Aorta (tissue), 5 donors: ENCODE measurements around the gene ASB3. TPM values are rescaled to one million over a fixed set of nuclear protein-coding genes. Genes with fewer than 3 reads are reported as not detected.
A peak's percentile ranks its signal among the peaks of the same experiment; 100 is the strongest.

Experiments used
- ATAC-seq: fragments of 200-7000 bp; cut with Tn5 transposase; one replicate; pipeline ENCODE4 v1.9.1; 2022; ENCODE audit warnings: moderate library complexity; ENCODE audit not compliant: low FRiP score
- DNase-seq, 2 donors: peaks; one replicate each; pipeline ENCODE4 v3.0.0-alpha.2; 2020
- H3K27ac ChIP-seq, 2 donors: one replicate each; pipeline ENCODE4 v1.5.1; 2013; ENCODE audit warnings: low read length in 2 of 2, mild to moderate bottlenecking in 2 of 2, moderate library complexity in 2 of 2, control low read depth in 1 of 2, inconsistent platforms in 1 of 2, low read depth in 1 of 2
- H3K27me3 ChIP-seq, 2 donors: one replicate each; pipeline ENCODE4 v1.6.1; 2013; ENCODE audit warnings: control low read depth in 1 of 2, low read length in 1 of 2, mild to moderate bottlenecking in 1 of 2, moderate library complexity in 1 of 2; ENCODE audit not compliant: insufficient read depth in 2 of 2, control insufficient read depth in 1 of 2
- H3K36me3 ChIP-seq, 2 donors: one replicate each; pipeline ENCODE4 v1.6.1; 2013; ENCODE audit warnings: control low read depth in 1 of 2, low read length in 1 of 2, mild to moderate bottlenecking in 1 of 2; ENCODE audit not compliant: insufficient read depth in 2 of 2, control insufficient read depth in 1 of 2
- H3K4me1 ChIP-seq, 2 donors: one replicate each; pipeline ENCODE4 v1.6.1; 2013; ENCODE audit warnings: low read length in 2 of 2, control low read depth in 1 of 2, mild to moderate bottlenecking in 1 of 2, moderate library complexity in 1 of 2; ENCODE audit not compliant: insufficient read depth in 2 of 2, control insufficient read depth in 1 of 2
- H3K4me3 ChIP-seq, 2 donors: one replicate each; pipeline ENCODE4 v1.5.1; 2013; ENCODE audit warnings: low read length in 2 of 2, control low read depth in 1 of 2, mild to moderate bottlenecking in 1 of 2
- H3K9me3 ChIP-seq: one replicate; pipeline ENCODE4 v1.6.1; 2013; ENCODE audit warnings: mild to moderate bottlenecking, low read length; ENCODE audit not compliant: control insufficient read depth
- WGBS, 2 donors: extraction: QIAGEN DNeasy Blood & Tissue Kit; methylation state at CpG; one replicate each; pipeline ENCODE4 v1.1.7; 2013; 5-methylcytosine and 5-hydroxymethylcytosine counted together
- intact Hi-C, 2 donors: fragments of 100-400 bp; cut with DNase I; formaldehyde crosslinking; loops; one replicate each; pipeline versions ENCODE4 v1.14.2 to v1.15.0; 2022
- polyA plus RNA-seq, 2 donors: library from polyadenylated mRNA; stranded (reverse); fragments of 200-250 nt; gene quantifications; one replicate each; pipeline ENCODE4 v1.2.3, GENCODE V29; 2013
- total RNA-seq, 2 donors: library from RNA; stranded (reverse); fragmentation: NEBNext Ultra II Directional; extraction: Animal tissue kit (Norgen Biotek cat#: 25700); gene quantifications; one replicate each; pipeline ENCODE4 v1.2.1, GENCODE V29; 2021
- donor health status: healthy with polysubstance abuse.
- donor health status: Bipolar disorder and iron deficiency.
- donor health status: DM: no; HTN: no; CAD: no.
- donor health status: DM: no; HTN: no; CAD: no.
- donor health status: DM: yes; HTN: yes; CAD: no.

ASB3 gene
- total and polyA plus RNA-seq, 4 donors = 3.6 to 26.7 (median 12.9) TPM

GRCh38 chr2:53801547-53801946 lies 14.8 kb upstream of the ASB3 start:
- no peak overlapping the region for H3K4me3 ChIP-seq
- no peak for ATAC-seq
- no peak overlapping the region for H3K27ac ChIP-seq
- H3K27me3 ChIP-seq = no peaks in the 10 kb centered on the region
- H3K4me1 ChIP-seq = no peaks in the 10 kb centered on the region
- no peaks in the 10 kb centered on the region for H3K9me3 ChIP-seq
- no peak for DNase-seq
- no peaks in the 10 kb centered on the region for H3K36me3 ChIP-seq
- intact Hi-C loops = no loop called here

GRCh38 chr2:53793821-53794220 lies 7.1 kb upstream of the ASB3 start:
- DNase-seq (no peak), ATAC-seq (no peak)
- no peaks in the 10 kb centered on the region for H3K9me3 ChIP-seq
- H3K36me3 ChIP-seq = no peaks in the 10 kb centered on the region
- no peaks in the 10 kb centered on the region for H3K27me3 ChIP-seq
- intact Hi-C loops = no loop called here
- peaks cover 0 to 2% of the 10 kb centered on the region in 2 donors for H3K4me1 ChIP-seq
- WGBS, 2 donors = 70 to 82% methylated on average over 3 of the region's 3 CpGs
- no peak overlapping the region for H3K4me3 ChIP-seq
- no peak overlapping the region for H3K27ac ChIP-seq

DNA sequence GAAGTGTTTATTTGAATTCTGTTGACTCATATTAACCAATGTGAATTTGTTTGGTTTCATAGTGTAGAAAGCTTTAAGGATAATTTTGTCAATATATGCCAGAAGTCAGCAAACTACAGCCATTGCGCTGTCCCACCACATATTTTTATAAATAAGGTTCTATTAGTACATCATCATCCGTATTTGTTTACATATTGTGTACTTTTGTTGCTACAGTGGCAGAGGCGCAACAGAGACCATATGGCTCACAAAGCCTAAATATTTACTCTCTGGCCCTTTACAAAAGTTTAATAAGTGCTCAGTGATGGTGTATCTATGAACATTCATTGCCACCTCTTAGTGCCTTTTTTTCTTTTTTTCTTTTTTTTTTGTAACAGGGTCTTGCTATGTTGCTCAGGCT lies 6.5 kb upstream of the ASB3 start:
- 90 to 94% methylated on average over 3 of the region's 3 CpGs for WGBS, 2 donors
- Histone ChIP-seq H3K4me3 (no peak overlapping the region), H3K36me3 (no peaks in the 10 kb centered on the region), H3K27ac (no peak overlapping the region), H3K27me3 (no peaks in the 10 kb centered on the region), H3K9me3 (no peaks in the 10 kb centered on the region), H3K4me1 (peaks cover 0 to 2% of the 10 kb centered on the region in 2 donors)
- DNase-seq = no peak
- intact Hi-C loops = no loop called here
- ATAC-seq = no peak

- peak overlapping the region; percentile 70 to 83 for H3K4me3 ChIP-seq
- DNase-seq (no peak), ATAC-seq (no peak)
- H3K4me1 ChIP-seq = peaks cover 0 to 6% of the 10 kb centered on the region in 2 donors
- H3K36me3 ChIP-seq = no peaks in the 10 kb centered on the region
- intact Hi-C loops = loop anchor here in 1 of 2 donors (2.0 kb wide), 1 partner anchor 21 kb away; the partner anchor contains the start of gene CHAC2
- H3K27me3 ChIP-seq = no peaks in the 10 kb centered on the region
- H3K9me3 ChIP-seq = no peaks in the 10 kb centered on the region
- 3% methylated on average over 17 of the region's 17 CpGs for WGBS, 2 donors
- peak overlapping the region in 1 of 2 donors; percentile 37 for H3K27ac ChIP-seq
Measured at GRCh38 chr2:53787614-53788289, 999 bp upstream of the ASB3 start.

- Histone ChIP-seq H3K27ac (peak overlapping the region in 1 of 2 donors; percentile 68), H3K27me3 (no peaks in the 10 kb centered on the region), H3K4me1 (peaks cover 0 to 6% of the 10 kb centered on the region in 2 donors), H3K9me3 (no peaks in the 10 kb centered on the region), H3K4me3 (peak overlapping the region; percentile 70 to 83), H3K36me3 (no peaks in the 10 kb centered on the region)
- DNase-seq (peak in 1 of 2 donors; percentile 53), ATAC-seq (peak; percentile 71)
- WGBS, 2 donors = 0% methylated on average over 18 of the region's 18 CpGs
- intact Hi-C loops = loop anchor here in 1 of 2 donors (2.0 kb wide), 1 partner anchor 20 kb away; the partner anchor contains the start of gene CHAC2
Measured at GRCh38 chr2:53786352-53786704, 425 bp downstream of the ASB3 start.

DNA sequence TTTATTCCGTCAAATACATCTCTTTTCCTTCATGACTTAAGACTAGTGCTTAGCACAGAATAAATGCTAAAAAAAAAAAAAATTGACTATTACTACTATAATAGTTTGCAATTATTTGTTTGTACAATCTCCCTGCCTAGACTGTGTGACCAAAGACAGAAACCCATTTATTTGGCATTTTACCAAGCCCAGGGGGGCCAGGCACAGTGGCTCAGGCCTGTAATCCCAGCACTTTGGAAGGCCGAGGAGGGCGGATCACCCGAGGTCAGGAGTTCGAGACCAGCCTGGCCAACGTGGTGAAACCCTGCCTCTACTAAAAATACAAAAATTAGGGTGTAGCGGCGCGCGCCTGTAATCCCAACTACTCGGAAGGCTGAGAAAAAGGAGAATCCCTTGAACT lies 1.4 kb downstream of the ASB3 start:
- intact Hi-C loops = no loop called here
- Histone ChIP-seq H3K4me3 (peak overlapping the region in 1 of 2 donors; percentile 83), H3K27ac (no peak overlapping the region), H3K27me3 (no peaks in the 10 kb centered on the region), H3K9me3 (no peaks in the 10 kb centered on the region), H3K4me1 (peaks cover 0 to 6% of the 10 kb centered on the region in 2 donors), H3K36me3 (no peaks in the 10 kb centered on the region)
- ATAC-seq = no peak
- 53 to 64% methylated on average over 11 of the region's 11 CpGs for WGBS, 2 donors
- no peak for DNase-seq

- ATAC-seq = no peak
- Histone ChIP-seq H3K4me3 (no peak overlapping the region), H3K36me3 (no peaks in the 10 kb centered on the region), H3K27me3 (no peaks in the 10 kb centered on the region), H3K9me3 (no peaks in the 10 kb centered on the region), H3K27ac (no peak overlapping the region), H3K4me1 (peaks cover 0 to 4% of the 10 kb centered on the region in 2 donors)
- intact Hi-C loops = no loop called here
- DNase-seq = no peak
Measured at GRCh38 chr2:53784436-53784835, 2.3 kb downstream of the ASB3 start.

DNA sequence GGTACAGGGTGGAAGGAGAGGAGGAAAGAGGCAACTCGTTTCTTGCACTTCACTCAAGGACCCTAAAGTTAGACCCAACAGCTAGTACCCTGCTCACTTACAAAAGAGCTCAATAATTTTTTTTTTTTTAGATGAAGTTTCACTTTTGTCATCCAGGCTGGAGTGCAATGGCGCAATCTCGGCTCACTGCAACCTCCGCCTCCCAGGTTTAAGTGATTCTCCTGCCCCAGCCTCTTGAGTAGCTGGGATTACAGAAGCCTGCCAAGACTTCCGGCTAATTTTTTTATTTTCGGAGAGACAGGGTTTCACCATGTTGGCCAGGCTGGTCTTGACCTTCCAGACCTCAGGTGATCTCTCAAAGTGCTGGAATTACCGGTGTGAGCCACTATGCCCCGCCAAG lies 4.1 kb downstream of the ASB3 start:
- WGBS, 2 donors = 77 to 80% methylated on average over 8 of the region's 8 CpGs
- H3K9me3 ChIP-seq = no peaks in the 10 kb centered on the region
- no peaks in the 10 kb centered on the region for H3K36me3 ChIP-seq
- peaks cover 0 to 4% of the 10 kb centered on the region in 2 donors for H3K4me1 ChIP-seq
- ATAC-seq (no peak), DNase-seq (no peak)
- no peak overlapping the region for H3K27ac ChIP-seq
- intact Hi-C loops = no loop called here
- H3K27me3 ChIP-seq = no peaks in the 10 kb centered on the region
- no peak overlapping the region for H3K4me3 ChIP-seq

GRCh38 chr2:53780056-53780455 lies 6.7 kb downstream of the ASB3 start:
- no peak for ATAC-seq
- intact Hi-C loops = no loop called here
- WGBS, 2 donors = 93% methylated on average over 4 of the region's 4 CpGs

More at GRCh38 chr2:53780056-53780455, 6.7 kb downstream of the ASB3 start:
- Histone ChIP-seq H3K9me3 (no peaks in the 10 kb centered on the region), H3K4me1 (peaks cover 1 to 4% of the 10 kb centered on the region in 2 donors), H3K36me3 (no peaks in the 10 kb centered on the region), H3K27me3 (no peaks in the 10 kb centered on the region), H3K4me3 (no peak overlapping the region), H3K27ac (no peak overlapping the region)
- no peak for DNase-seq
